Fibroblast of villous mesenchyme (primary cell): ENCODE measurements around the gene TAB2. TPM values are rescaled to one million over a fixed set of nuclear protein-coding genes. Genes with fewer than 3 reads are reported as not detected.
"Not testable (repeated sequence)": the region's sequence is repeated elsewhere in the genome, so short reads cannot be mapped to it uniquely, and the experiment has no call there.

ENCODE experiments used
- DNase-seq: peaks from one replicate; pipeline ENCODE4 v3.0.0-alpha.2; 2010; ENCODE audit warnings: low read depth
- H3K4me3 ChIP-seq: 2 replicates; pipeline ENCODE4 v1.5.1; 2011; ENCODE audit warnings: low read depth, mild to moderate bottlenecking, low read length
- total RNA-seq: library from RNA; depleted of rRNA; stranded (reverse); fragments of >200 nt; gene quantifications from 2 replicates; pipeline ENCODE4 v1.2.3, GENCODE V29; 2012
- TF ChIP-seq, protein P1 (sequence below): IDR thresholded peaks from 2 replicates; pipeline ENCODE4 v1.5.1; 2012; ENCODE audit warnings: low read depth, mild to moderate bottlenecking, low read length; ENCODE audit not compliant: insufficient read depth

TAB2 gene
- total RNA-seq, 1 donor: 36.3 TPM

DNA sequence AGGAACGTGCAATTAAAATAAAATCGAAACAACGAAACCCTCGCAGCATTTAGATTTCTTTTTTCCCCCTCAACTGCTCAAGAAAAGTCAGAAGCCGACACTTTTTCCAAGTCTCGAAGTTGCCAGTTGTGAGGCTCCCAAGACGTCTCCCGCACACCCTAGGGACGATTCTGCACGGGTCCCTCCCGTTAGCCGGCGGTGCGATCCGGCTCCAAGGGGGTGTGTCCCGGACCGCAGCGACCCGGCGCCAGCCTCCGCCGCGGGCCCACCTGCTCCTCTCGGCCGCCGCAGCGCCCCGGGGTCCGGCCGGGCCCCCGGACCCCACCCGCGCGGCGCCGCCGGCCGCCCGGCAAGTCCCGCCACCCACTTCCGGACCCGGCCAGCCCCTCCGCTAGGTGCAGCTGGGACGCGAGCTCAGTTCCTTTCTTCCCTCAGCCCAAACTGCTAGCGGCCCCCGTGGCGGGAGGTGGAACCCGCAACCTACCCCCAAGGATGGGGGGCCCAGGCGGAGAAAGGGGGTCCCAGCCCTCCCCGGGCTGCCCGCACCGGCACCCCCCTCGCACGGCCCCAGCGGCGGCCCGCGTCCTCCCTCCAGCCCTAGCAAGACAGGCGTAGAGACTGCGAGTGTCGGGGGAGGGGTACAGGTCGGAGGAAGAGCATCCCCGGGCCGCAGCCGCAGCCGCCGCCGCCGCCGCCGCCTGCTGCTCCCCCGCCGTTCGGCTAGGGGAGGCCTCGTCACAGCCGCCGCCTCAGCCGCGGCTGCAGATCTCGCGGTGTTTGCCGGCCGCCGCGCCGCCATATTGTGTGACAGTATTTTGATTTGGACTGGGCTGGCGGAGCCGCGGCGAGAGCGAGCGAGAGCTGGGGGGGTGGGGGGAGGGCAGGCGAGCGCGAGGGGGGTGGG lies 520 bp upstream of the TAB2 start:
- TF ChIP-seq, protein P1, sequence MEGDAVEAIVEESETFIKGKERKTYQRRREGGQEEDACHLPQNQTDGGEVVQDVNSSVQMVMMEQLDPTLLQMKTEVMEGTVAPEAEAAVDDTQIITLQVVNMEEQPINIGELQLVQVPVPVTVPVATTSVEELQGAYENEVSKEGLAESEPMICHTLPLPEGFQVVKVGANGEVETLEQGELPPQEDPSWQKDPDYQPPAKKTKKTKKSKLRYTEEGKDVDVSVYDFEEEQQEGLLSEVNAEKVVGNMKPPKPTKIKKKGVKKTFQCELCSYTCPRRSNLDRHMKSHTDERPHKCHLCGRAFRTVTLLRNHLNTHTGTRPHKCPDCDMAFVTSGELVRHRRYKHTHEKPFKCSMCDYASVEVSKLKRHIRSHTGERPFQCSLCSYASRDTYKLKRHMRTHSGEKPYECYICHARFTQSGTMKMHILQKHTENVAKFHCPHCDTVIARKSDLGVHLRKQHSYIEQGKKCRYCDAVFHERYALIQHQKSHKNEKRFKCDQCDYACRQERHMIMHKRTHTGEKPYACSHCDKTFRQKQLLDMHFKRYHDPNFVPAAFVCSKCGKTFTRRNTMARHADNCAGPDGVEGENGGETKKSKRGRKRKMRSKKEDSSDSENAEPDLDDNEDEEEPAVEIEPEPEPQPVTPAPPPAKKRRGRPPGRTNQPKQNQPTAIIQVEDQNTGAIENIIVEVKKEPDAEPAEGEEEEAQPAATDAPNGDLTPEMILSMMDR: no peak
- peak; percentile 93 for DNase-seq
- peak overlapping the region; percentile 90 for H3K4me3 ChIP-seq

DNA sequence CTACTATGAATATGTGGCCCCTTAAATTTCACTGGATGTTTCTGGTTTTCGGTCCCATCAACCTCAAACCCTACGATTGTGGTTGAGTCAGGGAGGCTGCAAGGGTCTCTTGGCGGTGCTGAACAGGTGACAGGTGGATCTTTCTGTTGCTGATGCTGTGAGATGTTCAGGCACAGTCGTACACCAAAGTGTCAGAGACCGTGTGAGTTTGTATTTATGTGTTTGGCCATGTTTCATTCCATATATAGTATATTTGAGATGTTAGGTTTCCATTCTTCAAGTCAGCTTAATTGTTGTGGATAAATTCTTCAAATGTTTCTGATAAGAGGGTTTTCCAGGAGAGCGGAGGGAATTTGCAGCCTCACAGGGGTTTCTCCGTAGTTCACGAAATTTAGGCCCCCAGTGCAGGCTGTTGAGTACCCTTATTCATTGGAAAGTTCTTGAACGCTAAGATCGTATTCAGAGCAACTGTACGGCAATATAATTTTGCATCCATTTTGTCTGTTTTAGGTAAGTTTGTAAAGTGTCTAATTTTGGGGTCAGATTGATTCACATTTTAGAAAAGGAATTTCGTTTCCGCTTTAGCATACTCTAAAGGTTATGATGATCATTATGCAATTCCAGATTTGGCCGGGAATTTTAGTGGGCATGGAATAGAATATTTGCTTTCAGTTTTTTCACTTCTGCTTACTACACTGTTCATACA lies 1.2 kb downstream of the TAB2 start:
- peak overlapping the region; percentile 90 for H3K4me3 ChIP-seq
- peak; percentile 26 for DNase-seq
- TF ChIP-seq, protein P1: no peak

DNA sequence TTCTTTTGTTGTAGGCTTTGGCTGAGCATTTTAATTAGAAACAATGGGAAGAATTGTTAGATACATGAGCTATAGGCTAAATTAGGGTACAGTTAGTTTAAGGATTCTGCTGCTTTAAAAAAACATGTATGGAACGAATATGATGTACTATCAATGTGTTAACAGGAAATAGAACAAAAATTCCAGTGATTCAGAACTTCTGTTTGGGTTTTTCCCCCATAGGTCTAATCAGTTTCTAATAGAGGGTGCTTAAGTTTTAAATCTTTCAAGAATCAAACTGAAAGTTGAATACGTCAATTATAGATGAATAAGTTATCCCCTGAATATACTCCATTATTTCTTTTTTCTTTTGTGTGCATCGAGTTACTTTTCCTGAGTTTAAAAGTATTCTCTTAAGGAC lies 1.9 kb downstream of the TAB2 start:
- peak overlapping the region; percentile 90 for H3K4me3 ChIP-seq
- TF ChIP-seq, protein P1: no peak
- DNase-seq: no peak

DNA sequence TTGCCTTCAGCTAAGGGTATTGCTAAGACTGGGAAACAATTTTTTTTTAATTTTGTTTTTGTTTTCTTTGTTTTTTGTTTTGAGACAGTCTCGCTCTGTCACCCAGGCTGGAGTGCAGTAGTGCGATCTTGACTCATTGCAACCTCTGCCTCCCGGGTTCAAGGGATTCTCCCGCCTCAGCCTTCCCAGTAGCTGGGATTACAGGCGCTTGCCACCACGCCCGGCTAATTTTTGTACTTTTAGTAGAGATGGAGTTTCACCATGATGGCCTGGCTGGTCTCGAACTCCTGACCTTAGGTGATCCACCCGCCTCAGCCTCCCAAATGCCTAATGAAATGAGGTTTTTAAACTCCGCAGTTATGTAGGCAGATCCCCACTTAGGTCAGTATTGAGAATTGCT lies 2.5 kb downstream of the TAB2 start:
- peak overlapping the region; percentile 90 for H3K4me3 ChIP-seq
- DNase-seq: not testable (repeated sequence)

DNA sequence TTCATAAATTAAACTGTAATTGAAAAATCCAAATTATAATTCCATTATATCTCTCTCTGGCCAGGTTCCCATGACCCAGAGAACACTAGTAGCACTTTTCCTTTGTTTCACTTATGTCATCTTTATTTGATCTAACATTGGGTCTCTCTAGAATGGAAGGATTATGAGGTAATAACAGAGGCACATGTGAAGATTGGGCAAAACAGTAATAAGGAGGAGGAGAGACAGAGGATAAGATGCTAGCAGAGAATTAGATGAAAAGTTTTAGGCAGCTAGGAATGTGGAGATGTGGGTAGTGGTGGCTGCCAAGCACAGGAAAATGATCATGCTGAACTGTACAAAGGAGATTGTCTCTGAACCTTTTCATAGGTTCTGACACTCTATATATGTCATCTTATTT lies 3.3 kb downstream of the TAB2 start:
- DNase-seq: no peak
- H3K4me3 ChIP-seq: no peak overlapping the region
- TF ChIP-seq, protein P1: no peak

DNA sequence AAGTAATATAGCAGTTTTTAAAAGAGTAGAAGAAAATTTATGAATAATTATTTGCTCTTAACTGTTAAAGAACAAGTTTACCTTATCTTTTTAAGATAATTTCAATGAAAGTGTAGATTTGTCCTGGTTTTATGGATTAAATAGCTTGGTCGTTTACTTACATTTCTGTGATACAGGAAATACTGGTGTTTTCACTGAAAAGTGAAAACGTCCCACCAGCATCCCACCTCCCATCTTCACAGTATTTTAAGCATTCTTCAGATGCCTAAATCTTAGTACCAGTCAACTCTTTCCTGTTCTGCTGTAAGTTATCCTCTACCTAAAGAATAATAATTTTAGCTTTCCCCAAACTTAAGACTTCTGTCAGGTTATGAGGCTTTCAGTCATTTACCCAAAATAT lies 5.8 kb downstream of the TAB2 start:
- TF ChIP-seq, protein P1: no peak
- DNase-seq: no peak
- H3K4me3 ChIP-seq: no peak overlapping the region

DNA sequence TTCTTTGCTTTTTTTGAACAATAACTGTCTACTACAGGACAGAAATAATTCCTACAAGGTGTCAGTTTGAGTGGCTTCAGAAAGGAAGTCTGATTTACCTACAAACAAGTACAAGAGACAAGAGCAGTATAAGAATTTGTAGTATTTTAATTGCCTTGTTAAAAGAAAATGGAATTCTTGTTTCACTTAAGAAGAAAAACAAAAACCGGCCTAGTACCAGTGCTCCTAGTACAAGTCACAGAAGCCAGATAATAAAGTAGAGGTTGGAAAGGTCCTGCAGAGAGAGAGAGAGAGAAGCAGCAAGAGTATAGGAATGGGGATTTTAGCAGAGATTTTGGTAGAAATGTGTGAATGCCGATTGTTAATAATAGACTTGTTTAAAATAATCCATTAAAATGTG lies 6.4 kb downstream of the TAB2 start:
- TF ChIP-seq, protein P1: no peak
- no peak for DNase-seq
- H3K4me3 ChIP-seq: no peak overlapping the region
